ENCODE measurements around the gene UBA3. TPM values are rescaled to one million over a fixed set of nuclear protein-coding genes. Genes with fewer than 3 reads are reported as not detected.

Gene UBA3
- total RNA-seq, 4 donors from 2014 or later = 39.1 to 78.8 (median 42.6) TPM

- TF ChIP-seq CTCF (IDR thresholded peaks at IDR 0.05) = no peak
- peak; percentile 96 for DNase-seq (ENCODE audit: low spot score)
- peak; percentile 74 for ATAC-seq (ENCODE audit: low FRiP score)
These were observed 5.9 kb upstream of the UBA3 start for GRCh38 chr3:69085833-69086722.

GRCh38 chr3:69085168-69085832, 5.1 kb upstream of the UBA3 start:
- no peak for ATAC-seq (ENCODE audit: low FRiP score)
- TF ChIP-seq CTCF (IDR thresholded peaks at IDR 0.05) = no peak
- DNase-seq (ENCODE audit: low spot score) = no peak

- ATAC-seq (ENCODE audit: low FRiP score) = peak; percentile 57
- TF ChIP-seq CTCF (IDR thresholded peaks at IDR 0.05) = no peak
- peak; percentile 69 for DNase-seq (ENCODE audit: low spot score)
These were observed 4.4 kb upstream of the UBA3 start, which contains the start of gene ARL6IP5 for GRCh38 chr3:69084326-69085167. ARL6IP5 (plus strand) TSS chr3:69084937; CDS start chr3:69085048, 111 bp downstream.

- ATAC-seq (ENCODE audit: low FRiP score) (peak; percentile 37), DNase-seq (ENCODE audit: low spot score) (no peak)
- no peak for TF ChIP-seq CTCF (IDR thresholded peaks at IDR 0.05)
These were observed 2.6 kb upstream of the UBA3 start for GRCh38 chr3:69082805-69083204.

- DNase-seq (ENCODE audit: low spot score) (no peak), ATAC-seq (ENCODE audit: low FRiP score) (no peak)
- no peak for TF ChIP-seq CTCF (IDR thresholded peaks at IDR 0.05)
These were observed 2.2 kb upstream of the UBA3 start for GRCh38 chr3:69082361-69082760.

GRCh38 chr3:69081583-69082262, 1.6 kb upstream of the UBA3 start:
- ATAC-seq (ENCODE audit: low FRiP score) = no peak
- no peak for DNase-seq (ENCODE audit: low spot score)
- no peak for TF ChIP-seq CTCF (IDR thresholded peaks at IDR 0.05)

Data from omental fat pad (tissue), 4 donors.